GM19467 (cell line): Measurements from ENCODE around the gene EHMT2.

ENCODE experiments used
- ATAC-seq: cut with Tn5 transposase; IDR thresholded peaks from one replicate; pipeline ENCODE4 v1.9.1; 2021; ENCODE audit warnings: mild to moderate bottlenecking, moderate library complexity; ENCODE audit not compliant: unreplicated experiment

EHMT2 gene

DNA sequence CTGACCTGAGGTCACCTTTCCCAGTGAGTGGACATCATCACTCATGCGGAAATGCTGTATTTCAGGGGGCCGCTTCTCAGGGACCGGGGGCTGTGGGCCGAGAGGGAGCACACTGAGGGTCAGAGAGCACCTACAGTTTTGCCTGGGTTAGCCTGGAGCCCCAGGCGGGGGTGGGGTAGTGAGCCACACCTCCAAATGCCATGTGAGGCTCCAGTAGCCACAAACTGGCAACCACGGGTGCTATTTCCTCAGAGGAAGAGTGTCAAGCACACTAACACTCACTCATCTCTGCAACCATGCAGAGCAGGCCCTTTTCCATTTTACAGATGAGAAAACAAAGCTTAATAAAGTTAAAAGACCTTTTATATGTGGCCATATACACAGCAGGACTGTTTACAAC, 4.7 kb downstream of the EHMT2 start:
- no peak for ATAC-seq

DNA sequence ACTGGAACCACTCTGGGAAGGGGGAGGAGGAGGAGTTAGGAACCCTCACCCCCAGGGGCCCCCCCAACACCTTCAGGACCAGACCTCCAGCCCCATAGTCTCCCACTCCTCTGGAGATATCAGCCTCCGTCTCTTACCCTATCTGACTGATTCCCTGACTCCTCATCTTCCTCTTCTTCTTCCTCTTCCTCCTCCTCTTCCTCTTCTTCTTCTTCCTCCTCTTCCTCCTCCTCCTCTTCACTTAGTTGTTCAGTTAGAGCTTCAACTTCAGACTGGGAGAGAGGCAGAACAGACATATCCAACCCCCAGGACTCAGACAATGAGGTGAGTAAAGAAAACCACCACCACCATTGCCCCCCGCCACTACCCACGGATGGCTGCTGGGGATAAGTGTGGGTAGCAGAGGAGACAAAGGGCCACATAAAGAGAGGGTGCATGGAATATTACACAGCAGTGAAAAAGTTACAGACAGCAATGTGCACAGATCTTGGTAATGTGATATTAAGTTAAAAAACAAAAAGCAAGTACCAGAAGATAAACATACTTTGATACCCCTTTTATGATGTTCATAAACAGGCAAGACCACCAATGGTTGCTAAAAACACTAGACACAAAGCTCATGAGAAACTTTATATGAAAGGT, 8.0 kb downstream of the EHMT2 start:
- no peak for ATAC-seq

DNA sequence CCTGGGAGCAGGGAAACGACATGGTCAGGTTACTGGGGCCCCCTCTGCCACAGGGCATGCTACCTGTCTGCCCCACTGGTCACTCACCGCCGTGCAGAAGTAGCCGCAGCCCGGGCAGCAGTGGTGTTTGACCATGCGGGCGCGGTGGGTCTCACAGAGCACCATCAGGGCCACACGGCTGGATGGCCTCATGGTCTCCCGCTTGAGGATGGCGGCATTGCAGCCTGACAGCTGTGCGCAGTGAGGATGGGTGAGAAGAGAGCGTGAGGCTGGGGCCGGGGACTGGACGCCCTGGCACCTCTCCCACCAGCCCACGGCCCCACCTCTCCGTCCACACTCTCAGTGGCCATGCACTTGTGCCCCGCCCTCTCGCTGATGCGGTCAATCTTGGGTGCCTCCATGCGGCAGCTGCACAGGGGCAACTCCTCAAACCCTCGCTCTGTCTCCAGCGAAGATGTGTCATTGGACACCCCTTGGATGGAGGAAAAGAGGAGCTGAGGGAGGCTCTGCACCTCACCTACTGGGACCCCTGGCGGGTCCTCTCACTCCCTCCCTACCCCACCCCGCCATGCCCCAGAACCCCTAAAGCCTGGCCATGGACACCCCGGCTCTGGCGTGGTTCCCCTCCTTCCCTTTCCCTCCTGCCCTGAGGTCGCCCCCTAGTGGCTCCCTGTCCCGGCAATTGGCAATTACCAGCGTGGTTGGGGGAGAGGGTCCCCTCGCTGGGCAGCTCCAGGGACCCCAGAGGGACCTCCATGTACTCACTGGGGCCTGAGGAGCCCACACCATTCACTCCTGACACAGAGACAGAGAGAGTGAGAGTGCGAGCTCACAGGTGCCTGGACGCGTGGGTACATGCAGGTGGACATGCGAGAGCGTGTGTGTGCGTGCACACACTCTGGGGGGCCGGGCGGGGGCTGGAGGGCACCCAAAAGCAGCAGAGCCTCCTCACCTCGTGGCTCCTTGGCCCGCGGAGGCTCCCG, 8.9 kb downstream of the EHMT2 start:
- ATAC-seq = no peak

DNA sequence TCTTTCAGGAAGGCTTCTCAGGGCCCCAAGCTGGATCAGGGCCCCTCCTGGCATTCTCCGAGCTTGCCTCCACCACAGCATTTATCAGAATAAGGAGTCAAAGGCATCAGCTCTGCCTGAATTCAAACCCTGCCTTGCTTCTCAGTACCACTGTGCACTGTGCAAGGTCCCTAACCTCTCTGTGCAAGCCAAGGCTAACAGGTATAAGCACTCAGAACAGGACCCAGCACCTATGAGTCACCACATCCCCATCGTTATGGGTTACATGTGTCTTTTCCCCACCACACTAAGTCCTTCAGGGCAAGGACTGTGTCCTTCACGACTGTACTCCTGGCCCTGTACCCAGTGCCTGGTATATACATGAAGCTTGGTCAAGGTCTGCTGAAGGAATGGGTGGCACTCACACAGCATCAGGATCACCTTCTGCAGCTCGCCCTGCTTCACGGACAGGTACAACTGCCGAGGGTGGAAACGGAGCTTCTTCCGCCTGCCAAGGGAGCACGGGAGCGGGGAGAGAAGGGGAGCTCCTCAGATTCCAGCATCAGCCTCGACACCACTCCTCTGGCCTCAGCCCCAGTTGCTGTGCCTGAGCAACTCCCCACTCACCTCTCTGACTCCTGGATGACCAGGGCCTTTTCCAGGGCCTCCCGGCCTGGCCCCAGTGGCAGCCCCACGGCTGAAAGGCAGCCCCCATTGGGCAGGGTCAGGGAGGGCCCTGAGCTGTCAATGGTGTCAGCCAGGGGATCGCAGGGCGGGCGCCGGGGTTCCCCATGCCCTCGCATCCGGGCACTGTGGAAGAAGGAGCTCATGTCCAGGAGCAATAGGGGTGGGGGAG, 10.1 kb downstream of the EHMT2 start:
- ATAC-seq = no peak

DNA sequence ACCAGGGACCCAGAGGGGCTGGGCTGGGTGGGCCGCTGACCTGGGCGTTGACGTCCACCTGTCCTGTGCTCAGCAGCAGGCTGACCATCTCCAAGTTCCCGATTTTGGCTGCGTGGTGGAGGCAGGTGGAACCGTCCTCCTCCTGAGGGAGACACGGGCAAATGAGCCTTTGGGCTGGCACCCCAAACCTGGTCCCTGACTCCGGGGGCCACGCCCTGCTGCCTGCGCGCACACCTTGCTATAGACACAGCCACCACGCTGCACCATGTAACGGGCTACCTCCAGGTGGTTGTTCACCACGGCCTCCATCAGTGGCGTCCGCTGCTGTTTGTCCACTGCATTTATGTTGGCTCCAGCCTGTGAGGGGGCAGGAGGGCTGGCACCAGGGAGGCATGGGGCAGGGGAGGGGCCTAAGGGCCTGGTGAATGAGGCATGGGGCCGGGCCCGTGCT, 10.9 kb downstream of the EHMT2 start:
- ATAC-seq = no peak

DNA sequence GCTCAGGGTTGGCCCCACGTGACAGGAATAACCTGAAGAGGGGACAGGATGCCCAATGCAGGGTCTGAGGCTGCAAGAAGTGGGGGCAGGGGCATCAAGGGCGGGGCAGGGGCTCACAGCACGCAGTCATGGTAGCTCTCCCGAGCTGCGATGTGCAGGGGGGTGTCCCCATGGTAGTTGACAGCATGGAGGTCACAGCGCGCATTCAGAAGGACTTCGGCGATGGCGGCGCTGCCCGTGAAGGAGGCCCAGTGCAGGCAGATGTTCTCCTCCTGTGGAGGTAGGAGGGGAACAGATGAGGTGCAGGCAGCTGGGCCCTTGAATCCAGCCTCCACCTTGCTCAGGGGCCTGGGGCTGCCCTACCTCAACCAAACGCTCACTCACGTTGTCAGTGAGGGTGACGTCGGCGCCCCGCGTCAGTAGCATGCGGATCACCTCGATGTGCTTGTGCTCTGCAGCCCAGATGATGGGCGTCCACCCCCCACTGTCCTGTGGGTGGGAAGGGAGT, 12.9 kb downstream of the EHMT2 start:
- ATAC-seq = no peak

DNA sequence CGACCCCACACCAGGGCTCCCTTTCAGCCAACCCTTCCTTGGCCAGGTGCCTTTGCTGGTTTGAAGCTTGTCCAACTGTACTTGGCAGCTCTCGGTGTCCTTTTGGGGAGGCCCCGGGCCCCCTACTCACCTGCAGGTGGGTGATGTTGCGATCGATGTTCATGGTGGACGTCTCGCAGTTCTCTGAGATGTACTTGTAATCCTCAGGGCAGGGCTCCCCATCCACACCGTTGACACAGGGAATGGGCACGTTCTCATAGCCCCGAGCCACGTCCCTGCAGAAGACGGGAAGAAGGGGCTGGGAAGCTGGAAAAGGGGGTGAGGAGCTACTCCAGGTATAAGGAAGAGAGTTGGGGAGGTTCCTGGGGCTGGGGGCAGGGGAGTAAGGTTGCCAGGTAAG, 13.8 kb downstream of the EHMT2 start:
- ATAC-seq = no peak

DNA sequence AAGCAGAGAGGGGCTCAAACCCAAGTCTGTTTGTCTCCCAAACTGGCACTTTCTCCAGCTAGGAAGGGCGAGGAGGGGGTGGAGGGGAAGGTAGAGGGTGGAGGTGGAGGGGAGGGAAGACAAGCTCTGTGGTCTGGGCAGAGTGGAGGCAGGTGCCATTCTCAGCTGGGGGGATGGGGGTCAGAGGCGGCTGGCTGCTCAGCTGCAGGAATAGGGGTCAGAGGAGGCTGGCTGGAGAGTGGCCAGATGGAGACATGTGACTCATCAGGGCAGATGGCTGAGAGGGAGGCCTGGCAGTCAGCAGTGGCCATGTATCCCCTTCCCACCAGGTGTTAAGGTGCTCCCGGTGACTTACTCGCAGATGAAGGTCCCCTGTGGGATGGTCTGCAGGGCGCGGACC, 15.2 kb downstream of the EHMT2 start:
- no peak for ATAC-seq

DNA sequence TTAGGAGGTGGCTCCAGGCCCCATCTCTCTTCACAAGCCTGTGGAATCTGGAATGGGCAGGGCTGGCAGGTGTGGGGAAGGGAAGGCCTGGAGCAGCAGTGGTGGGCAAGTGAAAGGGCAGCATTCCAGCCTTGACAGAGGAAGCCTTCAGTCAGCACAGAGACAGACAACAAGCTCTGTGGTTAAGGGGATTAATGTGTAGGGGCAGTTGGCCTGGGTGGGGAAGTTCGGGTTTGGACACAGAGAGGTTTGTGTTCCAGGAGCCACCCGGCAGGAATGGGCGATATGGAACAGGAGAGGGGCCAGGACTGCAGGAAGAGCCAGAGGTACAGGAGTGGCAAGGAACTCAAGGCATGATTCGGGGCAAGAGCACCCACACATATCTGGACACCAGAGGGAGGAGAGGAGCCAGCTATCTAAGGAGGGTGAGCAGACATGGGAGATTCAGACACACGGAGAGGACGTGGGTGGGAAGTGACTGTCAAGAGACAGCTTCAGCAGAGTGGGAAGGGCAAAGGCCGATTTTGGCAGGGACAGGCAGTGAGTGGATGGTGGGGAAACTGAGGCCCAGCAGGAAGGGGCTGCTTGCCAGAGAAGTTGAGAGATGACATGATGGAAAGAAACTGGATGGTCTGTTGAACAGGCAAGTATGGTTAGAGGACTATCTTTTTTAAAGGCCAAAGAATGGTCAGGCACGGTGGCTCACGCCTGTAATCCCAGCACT, 16.2 kb downstream of the EHMT2 start:
- ATAC-seq = no peak

DNA sequence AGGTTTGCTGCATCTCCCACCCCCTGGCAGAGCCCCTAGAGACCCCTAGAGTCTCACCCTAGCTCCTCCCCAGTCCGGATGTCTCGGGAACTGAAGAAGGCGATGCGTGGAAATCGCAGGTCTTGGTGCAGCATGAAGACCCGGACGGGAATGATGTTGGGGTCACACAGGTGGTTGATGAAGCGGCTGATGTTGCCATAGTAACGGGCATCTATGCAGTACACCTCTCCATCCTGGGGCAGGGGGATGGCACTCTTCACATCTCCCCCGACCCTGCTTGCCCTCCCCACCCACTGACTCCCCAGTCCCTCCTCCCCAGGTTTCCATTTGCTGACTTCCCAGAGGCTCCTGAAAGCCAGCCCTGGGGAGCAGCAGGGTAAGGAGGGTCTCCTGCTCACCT, 16.9 kb downstream of the EHMT2 start:
- no peak for ATAC-seq

DNA sequence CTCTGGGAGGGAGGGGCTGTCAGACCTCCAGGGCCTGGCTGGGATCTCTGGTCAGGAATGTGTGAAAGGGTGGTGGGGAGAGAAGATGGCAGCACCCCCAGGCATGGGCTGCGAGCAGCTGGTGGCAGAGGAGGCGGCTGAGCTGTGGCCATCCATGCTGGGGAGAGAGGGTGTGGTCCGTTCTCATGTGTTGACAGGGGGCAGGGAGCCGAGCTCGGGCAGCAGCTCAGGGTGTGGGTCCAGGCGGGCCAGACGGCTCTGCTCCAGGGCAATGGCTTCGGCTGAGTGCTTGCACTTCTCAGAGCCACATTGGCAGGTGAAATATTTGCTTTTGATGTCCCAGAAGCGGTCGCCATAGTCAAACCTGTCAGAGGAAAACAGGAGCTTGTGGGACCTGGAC, 17.6 kb downstream of the EHMT2 start:
- ATAC-seq = no peak

DNA sequence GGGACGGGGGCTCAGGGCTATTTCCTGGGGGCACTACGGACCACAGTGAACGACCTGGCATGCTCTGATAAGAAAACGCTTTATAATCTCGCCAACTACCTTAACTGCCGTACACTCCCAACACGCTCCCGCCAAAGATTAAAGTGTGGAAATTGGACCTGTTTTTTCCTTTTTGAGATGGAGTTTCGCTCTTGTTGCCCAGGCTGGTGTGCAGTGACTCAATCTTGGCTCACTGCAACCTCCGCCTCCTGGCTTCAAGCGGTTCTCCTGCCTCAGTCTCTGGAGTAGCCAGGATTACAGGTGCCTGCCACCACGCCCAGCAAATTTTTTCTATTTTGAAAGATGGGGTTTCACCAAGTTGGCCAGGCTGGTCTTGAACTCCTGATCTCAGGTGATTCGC, 18.4 kb downstream of the EHMT2 start:
- no peak for ATAC-seq

DNA sequence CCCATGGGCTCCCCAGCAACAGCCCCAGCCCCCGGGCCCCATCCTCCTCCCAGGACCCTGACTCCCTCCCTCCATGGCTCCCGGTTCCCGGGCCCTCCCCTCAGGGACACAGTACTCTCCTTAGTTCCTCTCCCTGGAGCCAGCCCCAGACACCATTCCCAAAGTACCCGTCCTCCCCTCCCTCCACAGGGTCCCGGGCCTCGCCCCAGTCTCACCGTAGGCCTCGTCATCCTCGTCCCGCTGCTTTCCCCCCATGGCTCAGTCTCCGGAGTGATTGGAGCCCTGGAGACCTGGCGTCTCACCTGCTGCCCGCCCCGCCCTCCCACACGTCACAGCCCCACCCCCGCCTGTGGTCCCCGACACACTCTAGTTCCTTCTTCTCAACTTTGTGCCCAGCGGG, 18.8 kb downstream of the EHMT2 start, which contains the start of gene SLC44A4:
Gene SLC44A4 (minus strand): TSS at position 272 of the 400 bp plus-strand sequence. CDS start 17 bp downstream, at position 255.
- ATAC-seq = no peak

DNA sequence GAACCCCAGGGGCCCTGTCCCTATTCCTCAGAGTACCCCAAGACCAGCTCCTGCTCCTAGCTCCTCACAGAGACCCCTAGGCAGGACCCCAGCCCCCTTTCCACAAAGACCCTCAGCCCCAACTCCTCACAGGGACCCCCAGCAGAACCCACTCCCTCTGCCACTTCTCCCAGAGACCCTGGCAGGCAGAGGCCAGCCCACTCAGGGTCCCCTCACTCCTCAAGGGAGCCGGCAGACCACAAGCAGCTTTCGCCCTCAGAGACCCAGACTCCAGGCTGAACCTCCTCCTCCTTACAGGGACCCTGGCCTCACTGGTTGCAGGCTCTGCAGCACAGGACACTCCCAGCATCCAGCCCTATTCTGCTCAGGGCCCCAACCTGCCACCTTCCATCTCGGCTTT, 19.3 kb downstream of the EHMT2 start:
- no peak for ATAC-seq

DNA sequence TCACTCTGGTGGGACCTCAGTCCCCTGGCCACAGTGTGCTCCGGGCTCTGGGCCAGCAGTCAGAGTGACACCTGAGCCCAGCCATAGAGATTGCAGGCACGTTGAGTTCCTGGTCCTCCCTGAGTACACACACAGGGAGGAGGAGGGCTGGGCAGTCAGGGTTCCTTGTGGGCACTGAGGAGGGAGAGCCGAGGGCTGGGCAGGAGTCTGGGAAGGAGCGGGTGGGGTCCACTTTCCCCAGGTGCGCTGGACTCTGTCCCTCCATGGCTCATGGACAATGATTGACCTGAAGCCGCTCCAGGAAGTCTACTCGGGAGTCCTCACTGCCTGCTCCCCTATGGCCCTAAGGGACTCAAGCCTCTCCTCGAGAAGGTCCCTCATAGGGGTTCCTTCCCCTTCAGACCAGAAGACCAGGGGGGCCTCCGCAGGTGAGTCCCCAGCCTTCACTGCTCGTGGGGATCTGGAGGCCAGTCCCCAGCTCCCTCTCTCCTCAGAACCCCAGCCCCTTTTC, 19.8 kb downstream of the EHMT2 start:
- no peak for ATAC-seq

DNA sequence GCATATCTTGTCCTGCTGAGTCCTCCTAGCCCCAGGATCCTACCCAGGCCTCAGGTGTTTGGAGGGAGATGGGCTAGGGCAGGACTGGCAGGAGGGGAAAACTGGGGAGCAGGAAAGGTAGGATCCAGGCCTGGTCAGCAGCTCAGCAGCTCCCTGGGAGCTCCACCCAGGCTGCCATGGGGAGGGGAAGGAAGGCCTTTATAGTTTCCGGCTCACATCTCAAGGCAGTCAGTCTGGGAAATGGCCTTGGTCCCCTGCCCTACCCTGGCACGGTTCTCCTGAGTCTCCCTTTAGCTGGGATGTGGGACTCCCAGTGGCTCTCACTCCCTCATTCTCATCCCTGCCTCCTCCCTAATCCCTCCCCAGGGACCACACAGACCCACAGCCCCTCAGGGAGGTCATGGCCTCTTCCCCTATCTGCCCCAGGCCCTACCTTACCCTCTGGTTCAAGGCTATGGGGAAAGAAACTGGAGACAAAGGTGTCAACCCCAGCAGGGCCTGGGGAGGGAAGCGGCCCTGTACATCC, 20.3 kb downstream of the EHMT2 start:
- no peak for ATAC-seq

DNA sequence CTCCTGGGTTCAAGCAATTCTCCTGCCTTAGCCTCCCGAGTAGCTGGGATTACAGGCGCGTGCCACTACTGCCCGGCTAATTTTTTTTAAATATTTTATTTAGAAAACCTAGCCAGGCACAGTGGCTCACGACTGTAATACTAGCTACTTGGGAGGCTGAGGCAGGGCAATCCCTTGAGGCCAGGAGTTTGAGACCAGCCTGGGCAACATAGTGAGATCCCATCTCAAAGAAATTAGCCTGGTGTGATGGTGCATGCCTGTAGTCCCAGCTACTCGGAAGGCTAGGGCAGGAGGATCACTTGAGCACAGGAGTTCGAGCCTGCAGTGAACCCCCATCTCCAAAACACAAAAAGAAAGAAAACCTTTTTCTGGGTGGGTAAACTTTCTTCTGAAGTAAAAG, 21.1 kb downstream of the EHMT2 start:
- ATAC-seq = no peak

DNA sequence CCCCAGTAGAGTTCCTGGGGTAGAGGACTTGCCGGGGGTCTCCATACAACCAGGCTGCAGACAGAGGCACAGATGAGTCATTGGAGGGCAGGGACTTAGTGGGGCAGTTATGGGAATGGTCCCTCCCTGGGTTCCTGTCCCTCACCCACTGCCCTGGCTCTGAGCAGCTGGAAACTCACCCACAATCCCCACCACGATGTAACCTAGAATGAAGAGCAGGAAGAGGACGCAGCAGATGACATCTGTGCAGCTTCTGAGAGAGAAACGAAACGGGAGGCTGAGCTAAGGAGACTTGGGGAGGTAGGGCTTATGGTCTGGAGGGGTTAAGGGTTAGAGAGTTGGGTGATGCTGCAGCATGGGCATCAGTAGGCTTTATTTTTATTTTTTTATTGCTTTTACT, 21.6 kb downstream of the EHMT2 start:
- ATAC-seq = no peak

DNA sequence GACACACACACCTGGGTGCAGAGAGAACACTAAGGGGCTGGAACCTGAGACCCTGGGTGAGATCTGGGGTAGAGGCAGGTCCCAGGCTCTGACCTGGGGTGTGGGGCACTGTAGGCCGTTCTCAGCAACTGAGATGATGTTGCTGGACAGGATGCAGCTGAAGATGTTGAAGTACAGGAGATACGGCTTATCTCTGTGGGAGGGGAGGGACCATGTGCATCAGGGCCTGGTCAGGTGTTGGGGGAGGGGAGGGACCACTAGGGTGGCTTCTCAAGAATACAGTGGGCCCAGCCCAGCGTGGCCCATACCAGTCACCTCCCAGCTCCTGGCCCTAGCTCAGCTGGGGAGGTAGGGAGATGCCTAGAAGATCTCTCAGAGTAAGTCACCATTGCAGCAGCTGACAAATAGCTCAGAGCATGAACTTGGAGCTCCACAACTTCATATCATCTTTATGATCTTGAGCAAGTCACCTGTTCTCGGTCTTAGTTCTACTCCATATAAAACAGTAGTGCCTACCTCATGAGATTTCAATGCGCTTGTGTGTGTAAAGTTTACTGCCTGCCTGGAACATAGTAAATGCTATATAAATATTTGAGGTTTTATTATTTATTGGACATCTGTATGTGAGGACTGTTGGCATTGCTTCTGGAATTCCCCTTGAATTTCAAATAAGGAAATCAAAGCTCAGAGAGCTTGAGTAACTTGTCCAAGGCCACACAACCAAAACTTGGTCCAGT, 22.5 kb downstream of the EHMT2 start:
- ATAC-seq = no peak
